WTC11 (cell line): ENCODE measurements around the gene CNOT6L.

Source experiments
- CTCF ChIP-seq: fragments of 200-600 bp; IDR thresholded peaks from 2 replicates; pipeline ENCODE4 v1.8.0; 2022; ENCODE audit warnings: antibody characterized with exemption
- FOXP1 ChIP-seq: sonication (generic); formaldehyde crosslinking; IDR thresholded peaks from 2 replicates; pipeline ENCODE4 v1.8.0; 2022; ENCODE audit warnings: missing genetic modification reagents, mild to moderate bottlenecking, moderate library complexity, borderline replicate concordance
- NFATC4 ChIP-seq: fragments of 250-450 bp; sonication (Bioruptor Pico); IDR thresholded peaks from 2 replicates; pipeline ENCODE4 v1.9.0; 2021; ENCODE audit warnings: mild to moderate bottlenecking
- TF ChIP-seq, protein P1 (sequence below): sonication (generic); formaldehyde crosslinking; conservative IDR thresholded peaks from 2 replicates; pipeline ENCODE4 v1.8.1; 2022; ENCODE audit warnings: mild to moderate bottlenecking, missing genetic modification reagents
- TF ChIP-seq, protein P2 (sequence below): sonication (generic); formaldehyde crosslinking; IDR thresholded peaks from 2 replicates; pipeline ENCODE4 v1.8.1; 2022; ENCODE audit warnings: low read depth, mild to moderate bottlenecking, moderate library complexity, missing genetic modification reagents, borderline replicate concordance

- TF ChIP-seq NFATC4 (CRISPR knock-in tag) (no peak), FOXP1 (CRISPR knock-in tag) (no peak), CTCF (no peak)
- TF ChIP-seq, protein P1, sequence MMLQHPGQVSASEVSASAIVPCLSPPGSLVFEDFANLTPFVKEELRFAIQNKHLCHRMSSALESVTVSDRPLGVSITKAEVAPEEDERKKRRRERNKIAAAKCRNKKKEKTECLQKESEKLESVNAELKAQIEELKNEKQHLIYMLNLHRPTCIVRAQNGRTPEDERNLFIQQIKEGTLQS (CRISPR knock-in tag) = no peak
- TF ChIP-seq, protein P2, sequence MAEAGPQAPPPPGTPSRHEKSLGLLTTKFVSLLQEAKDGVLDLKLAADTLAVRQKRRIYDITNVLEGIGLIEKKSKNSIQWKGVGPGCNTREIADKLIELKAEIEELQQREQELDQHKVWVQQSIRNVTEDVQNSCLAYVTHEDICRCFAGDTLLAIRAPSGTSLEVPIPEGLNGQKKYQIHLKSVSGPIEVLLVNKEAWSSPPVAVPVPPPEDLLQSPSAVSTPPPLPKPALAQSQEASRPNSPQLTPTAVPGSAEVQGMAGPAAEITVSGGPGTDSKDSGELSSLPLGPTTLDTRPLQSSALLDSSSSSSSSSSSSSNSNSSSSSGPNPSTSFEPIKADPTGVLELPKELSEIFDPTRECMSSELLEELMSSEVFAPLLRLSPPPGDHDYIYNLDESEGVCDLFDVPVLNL (CRISPR knock-in tag) = no peak
These were observed 149.1 kb downstream of the CNOT6L start for GRCh38 chr4:77669946-77670590.
